RWPE2 (cell line): Measurements from ENCODE around the gene LPCAT4.

ENCODE experiments used
- ATAC-seq: fragments of 200-7000 bp; cut with Tn5 transposase; 3 replicates; pipeline ENCODE4 v1.9.1; 2021; ENCODE audit warnings: low read depth
- DNase-seq: peaks from one replicate; pipeline ENCODE4 v3.0.0-alpha.2; 2020; ENCODE audit warnings: low spot score
- H3K27ac ChIP-seq: fragments of 450-650 bp; 2 replicates; pipeline ENCODE4 v1.5.1; 2017; ENCODE audit warnings: mild to moderate bottlenecking; ENCODE audit not compliant: poor library complexity, severe bottlenecking
- H3K27me3 ChIP-seq: fragments of 250-450 bp; sonication (Bioruptor Pico); 2 replicates; pipeline ENCODE4 v1.5.1; 2021; ENCODE audit warnings: mild to moderate bottlenecking, moderate library complexity; ENCODE audit not compliant: insufficient read depth, poor library complexity, severe bottlenecking
- H3K36me3 ChIP-seq: fragments of 250-450 bp; sonication (Bioruptor Pico); 2 replicates; pipeline ENCODE4 v1.5.1; 2020; ENCODE audit warnings: low read depth, mild to moderate bottlenecking, moderate library complexity
- H3K4me1 ChIP-seq: fragments of 250-450 bp; sonication (Bioruptor Pico); 2 replicates; pipeline ENCODE4 v1.5.1; 2021; ENCODE audit warnings: mild to moderate bottlenecking, moderate library complexity; ENCODE audit not compliant: insufficient read depth, poor library complexity, severe bottlenecking
- H3K4me3 ChIP-seq: fragments of 250-450 bp; sonication (Bioruptor Pico); 2 replicates; pipeline ENCODE4 v1.5.1; 2021; ENCODE audit warnings: mild to moderate bottlenecking, moderate library complexity; ENCODE audit not compliant: severe bottlenecking
- H3K9me3 ChIP-seq: fragments of 250-450 bp; sonication (Bioruptor Pico); 2 replicates; pipeline ENCODE4 v1.5.1; 2021; ENCODE audit warnings: mild to moderate bottlenecking, moderate library complexity; ENCODE audit not compliant: severe bottlenecking
- CTCF ChIP-seq: fragments of 450-650 bp; IDR thresholded peaks from one replicate; pipeline ENCODE4 v1.5.1; 2017; ENCODE audit warnings: mild to moderate bottlenecking, moderate library complexity; ENCODE audit not compliant: poor library complexity, severe bottlenecking

The LPCAT4 gene

GRCh38 chr15:34334672-34335071 lies 32.3 kb downstream of the LPCAT4 start:
- Histone ChIP-seq H3K9me3 (no peaks in the 10 kb centered on the region), H3K4me3 (no peak overlapping the region), H3K27ac (peak overlapping the region; percentile 27), H3K4me1 (peaks cover 18% of the 10 kb centered on the region), H3K27me3 (no peaks in the 10 kb centered on the region), H3K36me3 (peaks cover 15% of the 10 kb centered on the region)
- ATAC-seq (no peak), DNase-seq (no peak)
- no peak for TF ChIP-seq CTCF

- ATAC-seq (no peak), DNase-seq (no peak)
- no peak overlapping the region for H3K27ac ChIP-seq
- H3K27me3 ChIP-seq: no peaks in the 10 kb centered on the region
- H3K4me1 ChIP-seq: peaks cover 18% of the 10 kb centered on the region
- no peaks in the 10 kb centered on the region for H3K9me3 ChIP-seq
- no peak for TF ChIP-seq CTCF
- no peaks in the 10 kb centered on the region for H3K36me3 ChIP-seq
- no peak overlapping the region for H3K4me3 ChIP-seq
Observed at GRCh38 chr15:34332553-34333120, 34.4 kb downstream of the LPCAT4 start.

- TF ChIP-seq CTCF: no peak
- no peak for ATAC-seq
- no peak for DNase-seq
- Histone ChIP-seq H3K36me3 (no peaks in the 10 kb centered on the region), H3K27me3 (no peaks in the 10 kb centered on the region), H3K27ac (no peak overlapping the region), H3K9me3 (no peaks in the 10 kb centered on the region), H3K4me1 (peaks cover 18% of the 10 kb centered on the region), H3K4me3 (no peak overlapping the region)
Observed at GRCh38 chr15:34331809-34332208, 35.2 kb downstream of the LPCAT4 start.

GRCh38 chr15:34330279-34330678 lies 36.7 kb downstream of the LPCAT4 start:
- DNase-seq: no peak
- no peak for TF ChIP-seq CTCF
- no peak for ATAC-seq

GRCh38 chr15:34329006-34329405 lies 38.0 kb downstream of the LPCAT4 start:
- no peak for DNase-seq
- no peak for TF ChIP-seq CTCF
- H3K9me3 ChIP-seq: no peaks in the 10 kb centered on the region
- no peak overlapping the region for H3K4me3 ChIP-seq
- H3K4me1 ChIP-seq: no peaks in the 10 kb centered on the region
- no peaks in the 10 kb centered on the region for H3K27me3 ChIP-seq
- ATAC-seq: no peak
- no peak overlapping the region for H3K27ac ChIP-seq
- H3K36me3 ChIP-seq: no peaks in the 10 kb centered on the region

More at GRCh38 chr15:34330279-34330678, 36.7 kb downstream of the LPCAT4 start:
- no peaks in the 10 kb centered on the region for H3K27me3 ChIP-seq
- H3K4me1 ChIP-seq: peaks cover 9% of the 10 kb centered on the region
- H3K9me3 ChIP-seq: no peaks in the 10 kb centered on the region
- no peaks in the 10 kb centered on the region for H3K36me3 ChIP-seq
- H3K4me3 ChIP-seq: no peak overlapping the region
- H3K27ac ChIP-seq: no peak overlapping the region
